ENCODE data around the gene ENOX1. TPM values are rescaled to one million over a fixed set of nuclear protein-coding genes. Genes with fewer than 3 reads are reported as not detected.

The ENOX1 gene
- total RNA-seq, 4 donors from 2014 or later: 0.25 to 0.52 (median 0.33) TPM

- Histone ChIP-seq H3K4me1 (peaks cover 7% of the 10 kb centered on the region), H3K9me3 (no peaks in the 10 kb centered on the region), H3K27me3 (no peaks in the 10 kb centered on the region), H3K4me3 (no peak overlapping the region), H3K36me3 (no peaks in the 10 kb centered on the region), H3K27ac (no peak overlapping the region)
- DNase-seq (ENCODE audit: low spot score in 2 of 2): no peak
- TF ChIP-seq POLR2AphosphoS5 (IDR thresholded peaks at IDR 0.05): no peak
- no peak for TF ChIP-seq EP300 (IDR thresholded peaks at IDR 0.05)
- no peak for TF ChIP-seq POLR2A (IDR thresholded peaks at IDR 0.05)
- TF ChIP-seq CTCF (IDR thresholded peaks at IDR 0.05): no peak
Observed at GRCh38 chr13:43780666-43781065, 6.1 kb downstream of the ENOX1 start.

GRCh38 chr13:43776501-43777079, 10.2 kb downstream of the ENOX1 start:
- TF ChIP-seq EP300 (IDR thresholded peaks at IDR 0.05) (no peak), POLR2AphosphoS5 (IDR thresholded peaks at IDR 0.05) (no peak), POLR2A (IDR thresholded peaks at IDR 0.05) (no peak), CTCF (IDR thresholded peaks at IDR 0.05) (no peak)
- Histone ChIP-seq H3K9me3 (no peaks in the 10 kb centered on the region), H3K4me3 (no peak overlapping the region), H3K27me3 (no peaks in the 10 kb centered on the region), H3K27ac (no peak overlapping the region), H3K4me1 (no peaks in the 10 kb centered on the region), H3K36me3 (no peaks in the 10 kb centered on the region)
- 60% methylated on average over 2 of the region's 2 CpGs for WGBS
- DNase-seq (ENCODE audit: low spot score in 2 of 2): no peak

- Histone ChIP-seq H3K36me3 (no peaks in the 10 kb centered on the region), H3K4me1 (no peaks in the 10 kb centered on the region), H3K27ac (no peak overlapping the region), H3K4me3 (no peak overlapping the region), H3K27me3 (no peaks in the 10 kb centered on the region), H3K9me3 (no peaks in the 10 kb centered on the region)
- no peak for DNase-seq (ENCODE audit: low spot score in 2 of 2)
- TF ChIP-seq EP300 (IDR thresholded peaks at IDR 0.05) (no peak), POLR2A (IDR thresholded peaks at IDR 0.05) (no peak), POLR2AphosphoS5 (IDR thresholded peaks at IDR 0.05) (no peak), CTCF (IDR thresholded peaks at IDR 0.05) (no peak)
- WGBS: 81% methylated on average over 2 of the region's 2 CpGs
Observed at GRCh38 chr13:43776006-43776405, 10.8 kb downstream of the ENOX1 start.

- Histone ChIP-seq H3K4me1 (no peaks in the 10 kb centered on the region), H3K4me3 (no peak overlapping the region), H3K27me3 (no peaks in the 10 kb centered on the region), H3K27ac (no peak overlapping the region), H3K36me3 (no peaks in the 10 kb centered on the region), H3K9me3 (no peaks in the 10 kb centered on the region)
- 80% methylated on average over 2 of the region's 2 CpGs for WGBS
- TF ChIP-seq POLR2AphosphoS5 (IDR thresholded peaks at IDR 0.05): no peak
- no peak for DNase-seq (ENCODE audit: low spot score in 2 of 2)
Observed at GRCh38 chr13:43773602-43774001, 13.2 kb downstream of the ENOX1 start.

GRCh38 chr13:43770871-43771270, 15.9 kb downstream of the ENOX1 start:
- Histone ChIP-seq H3K4me3 (no peak overlapping the region), H3K36me3 (no peaks in the 10 kb centered on the region), H3K27me3 (no peaks in the 10 kb centered on the region), H3K4me1 (peaks cover 11% of the 10 kb centered on the region), H3K27ac (no peak overlapping the region), H3K9me3 (no peaks in the 10 kb centered on the region)
- DNase-seq (ENCODE audit: low spot score in 2 of 2): no peak
- WGBS: 75% methylated on average over 3 of the region's 3 CpGs
- TF ChIP-seq POLR2AphosphoS5 (IDR thresholded peaks at IDR 0.05): no peak

- peaks cover 11% of the 10 kb centered on the region for H3K4me1 ChIP-seq
- no peaks in the 10 kb centered on the region for H3K27me3 ChIP-seq
- no peak for TF ChIP-seq EP300 (IDR thresholded peaks at IDR 0.05)
- no peak for TF ChIP-seq CTCF (IDR thresholded peaks at IDR 0.05)
- TF ChIP-seq POLR2AphosphoS5 (IDR thresholded peaks at IDR 0.05): no peak
- TF ChIP-seq POLR2A (IDR thresholded peaks at IDR 0.05): no peak
- no peak overlapping the region for H3K4me3 ChIP-seq
- no peak overlapping the region for H3K27ac ChIP-seq
- no peaks in the 10 kb centered on the region for H3K9me3 ChIP-seq
- no peak for DNase-seq (ENCODE audit: low spot score in 2 of 2)
- no peaks in the 10 kb centered on the region for H3K36me3 ChIP-seq
- 91% methylated on average over 2 of the region's 2 CpGs for WGBS
Observed at GRCh38 chr13:43769529-43769928, 17.2 kb downstream of the ENOX1 start.
